Cardiac muscle cell (in vitro differentiated cells and primary cell): ENCODE measurements around the gene PTPN13. TPM values are rescaled to one million over a fixed set of nuclear protein-coding genes. Genes with fewer than 3 reads are reported as not detected.

Experiments used
- DNase-seq, 2 donors: peaks; one replicate each; pipeline versions ENCODE4 v3.0.0 to v3.0.0-alpha.2; 2010 to 2017; ENCODE audit warnings: low read depth in 1 of 2, low spot score in 1 of 2
- H3K27ac ChIP-seq: fragments of 200-600 bp; sonication (generic); 2 replicates; pipeline ENCODE4 v1.5.1; 2016
- H3K27me3 ChIP-seq: fragments of 200-600 bp; sonication (generic); 2 replicates; pipeline ENCODE4 v1.6.0; 2016; ENCODE audit warnings: control low read depth
- H3K36me3 ChIP-seq: fragments of 200-600 bp; sonication (generic); 2 replicates; pipeline ENCODE4 v1.5.1; 2016; ENCODE audit warnings: control low read depth
- H3K4me1 ChIP-seq: fragments of 200-600 bp; sonication (generic); 2 replicates; pipeline ENCODE4 v1.8.1; 2017; ENCODE audit warnings: low read depth, mild to moderate bottlenecking, mixed run types
- H3K4me3 ChIP-seq: fragments of 200-600 bp; sonication (generic); 2 replicates; pipeline ENCODE4 v1.5.1; 2016; ENCODE audit warnings: mild to moderate bottlenecking
- H3K9me3 ChIP-seq: fragments of 200-600 bp; sonication (generic); 2 replicates; pipeline ENCODE4 v1.5.1; 2017; ENCODE audit warnings: low read depth, mild to moderate bottlenecking, control low read depth
- polyA plus RNA-seq: library from polyadenylated mRNA; unstranded; fragments of >200 nt; fragmentation: Nextera tagmentation; extraction: Ambion mirVana; gene quantifications from 2 replicates; pipeline ENCODE4 v1.2.1, GENCODE V29; 2016
- total RNA-seq: library from RNA; depleted of rRNA; stranded (reverse); fragments of >200 nt; gene quantifications from 2 replicates; pipeline ENCODE4 v1.2.3, GENCODE V29; 2016
- TF ChIP-seq, protein P1 (sequence below): IDR thresholded peaks from 2 replicates; pipeline ENCODE4 v1.5.1; 2012; ENCODE audit warnings: low read depth, mild to moderate bottlenecking, low read length

Gene PTPN13
- total and polyA plus RNA-seq, 2 experiments from 2014 or later: 14.4 to 38.2 TPM

- H3K4me3 ChIP-seq: no peak overlapping the region
- H3K4me1 ChIP-seq: peaks cover 4% of the 10 kb centered on the region
- DNase-seq: peak in 1 of 2 donors; percentile 62
- no peak overlapping the region for H3K27ac ChIP-seq
- TF ChIP-seq, protein P1, sequence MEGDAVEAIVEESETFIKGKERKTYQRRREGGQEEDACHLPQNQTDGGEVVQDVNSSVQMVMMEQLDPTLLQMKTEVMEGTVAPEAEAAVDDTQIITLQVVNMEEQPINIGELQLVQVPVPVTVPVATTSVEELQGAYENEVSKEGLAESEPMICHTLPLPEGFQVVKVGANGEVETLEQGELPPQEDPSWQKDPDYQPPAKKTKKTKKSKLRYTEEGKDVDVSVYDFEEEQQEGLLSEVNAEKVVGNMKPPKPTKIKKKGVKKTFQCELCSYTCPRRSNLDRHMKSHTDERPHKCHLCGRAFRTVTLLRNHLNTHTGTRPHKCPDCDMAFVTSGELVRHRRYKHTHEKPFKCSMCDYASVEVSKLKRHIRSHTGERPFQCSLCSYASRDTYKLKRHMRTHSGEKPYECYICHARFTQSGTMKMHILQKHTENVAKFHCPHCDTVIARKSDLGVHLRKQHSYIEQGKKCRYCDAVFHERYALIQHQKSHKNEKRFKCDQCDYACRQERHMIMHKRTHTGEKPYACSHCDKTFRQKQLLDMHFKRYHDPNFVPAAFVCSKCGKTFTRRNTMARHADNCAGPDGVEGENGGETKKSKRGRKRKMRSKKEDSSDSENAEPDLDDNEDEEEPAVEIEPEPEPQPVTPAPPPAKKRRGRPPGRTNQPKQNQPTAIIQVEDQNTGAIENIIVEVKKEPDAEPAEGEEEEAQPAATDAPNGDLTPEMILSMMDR: no peak
- H3K27me3 ChIP-seq: no peaks in the 10 kb centered on the region
- H3K36me3 ChIP-seq: no peaks in the 10 kb centered on the region
- no peaks in the 10 kb centered on the region for H3K9me3 ChIP-seq
Observed at GRCh38 chr4:86855572-86855971, 261.5 kb downstream of the PTPN13 start.

- Histone ChIP-seq H3K4me1 (peaks cover 4% of the 10 kb centered on the region), H3K36me3 (no peaks in the 10 kb centered on the region), H3K9me3 (no peaks in the 10 kb centered on the region), H3K27me3 (no peaks in the 10 kb centered on the region), H3K4me3 (no peak overlapping the region), H3K27ac (no peak overlapping the region)
- TF ChIP-seq, protein P1: no peak
- DNase-seq: no peak
Observed at GRCh38 chr4:86856896-86857295, 262.8 kb downstream of the PTPN13 start.

DNA sequence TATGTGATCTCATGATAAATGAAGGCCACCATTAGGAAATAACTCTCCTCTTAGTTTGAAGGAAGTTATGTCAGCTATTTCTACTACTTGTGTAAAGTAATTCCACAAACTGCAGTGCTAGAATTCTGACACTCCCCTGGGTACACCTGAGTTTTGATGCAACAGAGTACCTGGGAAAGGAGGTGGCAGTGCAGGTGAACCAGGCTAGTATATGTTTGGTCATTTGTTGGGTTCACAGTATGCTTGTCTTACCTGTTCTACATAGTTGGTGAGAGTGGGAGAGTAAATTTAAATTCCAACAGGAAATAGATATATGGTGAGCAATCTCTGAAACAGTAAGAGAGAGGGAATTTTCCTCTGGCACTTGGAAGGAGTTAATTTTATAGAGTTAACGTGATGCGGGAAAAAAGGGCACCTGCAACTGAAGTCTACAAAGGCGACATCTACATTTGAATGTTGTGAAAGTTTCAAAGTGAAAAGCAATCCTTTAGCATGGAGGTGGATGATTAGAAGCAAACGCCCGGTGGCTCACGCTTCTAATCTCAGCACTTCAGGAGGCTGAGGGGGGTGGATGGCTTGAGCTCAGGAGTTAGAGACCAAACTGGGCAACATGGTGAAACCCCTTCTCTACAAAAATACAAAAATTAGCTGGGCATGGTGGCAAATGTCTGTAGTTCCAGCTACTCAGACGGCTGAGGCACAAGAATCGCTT lies 263.4 kb downstream of the PTPN13 start:
- Histone ChIP-seq H3K27me3 (no peaks in the 10 kb centered on the region), H3K36me3 (no peaks in the 10 kb centered on the region), H3K9me3 (no peaks in the 10 kb centered on the region), H3K4me3 (no peak overlapping the region), H3K27ac (no peak overlapping the region), H3K4me1 (peaks cover 4% of the 10 kb centered on the region)
- TF ChIP-seq, protein P1: no peak
- no peak for DNase-seq

Other genes with a start within 250 kb of the PTPN13 start
- gene MAPK10, start 234.3 kb upstream of the PTPN13 start, total RNA-seq: 13.4 and 22.8 TPM in 2 replicates
- 13.9 and 16.2 TPM in 2 replicates for gene MAPK10, start 234.3 kb upstream of the PTPN13 start, polyA plus RNA-seq